ENCODE data around the gene SLC2A13. TPM values are rescaled to one million over a fixed set of nuclear protein-coding genes. Genes with fewer than 3 reads are reported as not detected.

SLC2A13 gene
- total RNA-seq, 1 experiment from 2014 or later: 15.3 TPM

DNA sequence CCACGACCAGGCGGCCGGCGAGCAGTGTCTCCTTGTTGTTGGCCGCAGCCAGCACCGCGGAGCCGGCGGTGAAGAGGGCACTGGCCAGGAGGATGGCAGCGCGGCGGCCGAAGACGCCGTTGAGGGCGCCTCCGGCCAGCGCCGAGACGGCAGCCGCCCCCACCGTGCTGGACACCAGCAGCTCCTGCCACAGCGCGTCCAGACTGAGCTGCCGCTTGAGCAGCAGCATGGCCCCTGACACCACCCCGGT lies 691 bp downstream of the SLC2A13 start:
- H3K9me3 Mint-ChIP-seq: no peaks in the 10 kb centered on the region
- no peak for DNase-seq (ENCODE audit: low spot score)
- H3K4me1 Mint-ChIP-seq: peaks cover 53% of the 10 kb centered on the region
- no peak overlapping the region for H3K27ac Mint-ChIP-seq
- ChIA-PET CTCF (interaction anchor here (2.1 to 5.4 kb wide), 4 partner anchors 11 to 114 kb away, joined by 4 to 48 read pairs (median 6); no protein-coding TSS in a partner anchor), POLR2A (no interaction called here)
- H3K4me3 Mint-ChIP-seq: peak overlapping the region; percentile 74
- peak; percentile 20 for ATAC-seq
- H3K36me3 Mint-ChIP-seq: no peaks in the 10 kb centered on the region
- TF ChIP-seq ATF1 (CRISPR knock-in tag; IDR thresholded peaks at IDR 0.05): no peak
- TF ChIP-seq, protein P1, sequence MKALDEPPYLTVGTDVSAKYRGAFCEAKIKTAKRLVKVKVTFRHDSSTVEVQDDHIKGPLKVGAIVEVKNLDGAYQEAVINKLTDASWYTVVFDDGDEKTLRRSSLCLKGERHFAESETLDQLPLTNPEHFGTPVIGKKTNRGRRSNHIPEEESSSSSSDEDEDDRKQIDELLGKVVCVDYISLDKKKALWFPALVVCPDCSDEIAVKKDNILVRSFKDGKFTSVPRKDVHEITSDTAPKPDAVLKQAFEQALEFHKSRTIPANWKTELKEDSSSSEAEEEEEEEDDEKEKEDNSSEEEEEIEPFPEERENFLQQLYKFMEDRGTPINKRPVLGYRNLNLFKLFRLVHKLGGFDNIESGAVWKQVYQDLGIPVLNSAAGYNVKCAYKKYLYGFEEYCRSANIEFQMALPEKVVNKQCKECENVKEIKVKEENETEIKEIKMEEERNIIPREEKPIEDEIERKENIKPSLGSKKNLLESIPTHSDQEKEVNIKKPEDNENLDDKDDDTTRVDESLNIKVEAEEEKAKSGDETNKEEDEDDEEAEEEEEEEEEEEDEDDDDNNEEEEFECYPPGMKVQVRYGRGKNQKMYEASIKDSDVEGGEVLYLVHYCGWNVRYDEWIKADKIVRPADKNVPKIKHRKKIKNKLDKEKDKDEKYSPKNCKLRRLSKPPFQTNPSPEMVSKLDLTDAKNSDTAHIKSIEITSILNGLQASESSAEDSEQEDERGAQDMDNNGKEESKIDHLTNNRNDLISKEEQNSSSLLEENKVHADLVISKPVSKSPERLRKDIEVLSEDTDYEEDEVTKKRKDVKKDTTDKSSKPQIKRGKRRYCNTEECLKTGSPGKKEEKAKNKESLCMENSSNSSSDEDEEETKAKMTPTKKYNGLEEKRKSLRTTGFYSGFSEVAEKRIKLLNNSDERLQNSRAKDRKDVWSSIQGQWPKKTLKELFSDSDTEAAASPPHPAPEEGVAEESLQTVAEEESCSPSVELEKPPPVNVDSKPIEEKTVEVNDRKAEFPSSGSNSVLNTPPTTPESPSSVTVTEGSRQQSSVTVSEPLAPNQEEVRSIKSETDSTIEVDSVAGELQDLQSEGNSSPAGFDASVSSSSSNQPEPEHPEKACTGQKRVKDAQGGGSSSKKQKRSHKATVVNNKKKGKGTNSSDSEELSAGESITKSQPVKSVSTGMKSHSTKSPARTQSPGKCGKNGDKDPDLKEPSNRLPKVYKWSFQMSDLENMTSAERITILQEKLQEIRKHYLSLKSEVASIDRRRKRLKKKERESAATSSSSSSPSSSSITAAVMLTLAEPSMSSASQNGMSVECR (CRISPR knock-in tag; IDR thresholded peaks at IDR 0.05; ENCODE audit: borderline replicate concordance): peak; percentile 74; the same call in 1 of the 2 replicates
- TF ChIP-seq, protein P2, sequence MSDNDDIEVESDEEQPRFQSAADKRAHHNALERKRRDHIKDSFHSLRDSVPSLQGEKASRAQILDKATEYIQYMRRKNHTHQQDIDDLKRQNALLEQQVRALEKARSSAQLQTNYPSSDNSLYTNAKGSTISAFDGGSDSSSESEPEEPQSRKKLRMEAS (CRISPR knock-in tag; IDR thresholded peaks at IDR 0.05): no peak
- H3K27me3 Mint-ChIP-seq (ENCODE audit: low read depth): peaks cover 11% of the 10 kb centered on the region

DNA sequence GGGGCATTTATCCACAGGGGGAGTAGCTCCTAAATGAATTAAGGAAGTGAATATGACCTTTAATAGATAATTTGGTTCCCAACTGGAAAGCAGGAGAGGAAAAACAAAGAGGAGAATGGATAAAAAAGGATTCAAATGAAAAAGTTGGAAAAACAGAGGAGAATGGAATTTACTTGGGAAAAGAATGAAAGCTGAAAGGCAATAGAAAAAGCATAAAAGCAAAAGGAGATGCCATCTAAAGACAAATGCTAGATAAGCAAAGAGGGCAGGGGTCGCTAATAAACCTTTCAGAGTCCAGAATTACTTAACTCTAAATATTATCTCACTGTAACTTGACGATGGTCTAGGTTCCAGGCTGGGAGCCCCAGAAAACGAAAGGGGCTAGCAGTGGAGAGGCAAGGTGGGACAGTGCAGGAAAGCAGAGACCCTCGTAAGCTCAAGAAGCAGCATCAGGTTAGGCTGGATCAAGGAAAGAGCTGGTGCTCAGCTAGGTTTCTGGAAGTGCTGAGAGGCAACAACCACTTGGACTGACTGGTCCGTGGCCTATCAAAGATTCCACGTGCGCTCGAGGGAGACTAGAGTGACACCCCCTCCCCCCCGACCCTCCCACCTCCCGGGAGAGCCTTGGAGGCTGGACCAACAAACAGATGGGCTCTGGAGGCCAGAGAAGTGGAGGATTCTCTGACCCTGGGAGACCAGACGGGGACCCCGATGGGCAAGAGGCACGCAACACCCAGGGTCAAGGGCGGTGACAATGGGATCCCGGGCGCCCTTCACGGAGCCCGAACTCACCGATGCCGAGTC lies 1.2 kb downstream of the SLC2A13 start:
- ATAC-seq (no peak), DNase-seq (ENCODE audit: low spot score) (no peak)
- H3K9me3 Mint-ChIP-seq: no peaks in the 10 kb centered on the region
- ChIA-PET POLR2A (no interaction called here), CTCF (interaction anchor here (0.7 to 5.4 kb wide), 3 partner anchors 70 to 114 kb away, joined by 3 to 48 read pairs (median 7); no protein-coding TSS in a partner anchor)
- peaks cover 11% of the 10 kb centered on the region for H3K27me3 Mint-ChIP-seq (ENCODE audit: low read depth)
- H3K4me3 Mint-ChIP-seq: peak overlapping the region; percentile 74
- H3K36me3 Mint-ChIP-seq: no peaks in the 10 kb centered on the region
- peaks cover 53% of the 10 kb centered on the region for H3K4me1 Mint-ChIP-seq
- TF ChIP-seq RELA (CRISPR knock-in tag; IDR thresholded peaks at IDR 0.05; ENCODE audit: borderline replicate concordance) (no peak), GTF2I (CRISPR knock-in tag; conservative IDR thresholded peaks at IDR 0.05) (peak; percentile 62; the same call in 1 of the 2 replicates)
- no peak overlapping the region for H3K27ac Mint-ChIP-seq

DNA sequence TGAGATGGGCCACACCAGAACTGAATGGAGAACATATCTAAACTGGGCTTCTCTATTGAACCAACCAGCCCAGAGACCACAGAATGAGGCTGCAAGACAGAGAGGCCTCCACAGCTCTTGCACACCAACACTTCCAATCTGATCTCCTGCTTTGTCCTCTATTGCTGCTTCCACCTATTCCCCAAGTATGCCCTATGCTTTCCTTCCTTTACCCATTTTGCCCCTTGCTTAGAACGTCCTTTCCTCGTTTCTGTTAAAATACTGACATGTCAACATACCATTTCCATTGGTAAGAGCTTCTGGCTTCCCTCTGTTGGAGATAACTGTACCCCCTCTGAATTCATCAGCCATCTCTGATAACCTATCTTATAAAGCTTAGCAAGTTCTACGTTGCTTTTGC lies 2.8 kb downstream of the SLC2A13 start:
- ATAC-seq (no peak), DNase-seq (ENCODE audit: low spot score) (no peak)
- ChIA-PET CTCF (interaction anchor here (0.9 kb wide), 1 partner anchor 92 kb away, joined by 3 read pairs; no protein-coding TSS in a partner anchor), POLR2A (no interaction called here)
- H3K36me3 Mint-ChIP-seq: peaks cover 2% of the 10 kb centered on the region
- no peaks in the 10 kb centered on the region; the same call in 1 of the 2 replicates for H3K9me3 Mint-ChIP-seq
- H3K27me3 Mint-ChIP-seq (ENCODE audit: low read depth): peaks cover 11% of the 10 kb centered on the region
- H3K27ac Mint-ChIP-seq: no peak overlapping the region
- H3K4me1 Mint-ChIP-seq: peaks cover 53% of the 10 kb centered on the region
- peak overlapping the region; percentile 74 for H3K4me3 Mint-ChIP-seq
- TF ChIP-seq ETV6 (CRISPR knock-in tag; IDR thresholded peaks at IDR 0.05) (no peak), EMX1 (CRISPR knock-in tag; IDR thresholded peaks at IDR 0.05) (no peak), HMGA2 (CRISPR knock-in tag; IDR thresholded peaks at IDR 0.05) (no peak), ZNF423 (CRISPR knock-in tag; IDR thresholded peaks at IDR 0.05) (no peak), CREM (CRISPR knock-in tag; IDR thresholded peaks at IDR 0.05) (no peak), ZBTB21 (CRISPR knock-in tag; IDR thresholded peaks at IDR 0.05; ENCODE audit: borderline replicate concordance) (no peak), NR2C2 (CRISPR knock-in tag; IDR thresholded peaks at IDR 0.05) (no peak)
- TF ChIP-seq, protein P3, sequence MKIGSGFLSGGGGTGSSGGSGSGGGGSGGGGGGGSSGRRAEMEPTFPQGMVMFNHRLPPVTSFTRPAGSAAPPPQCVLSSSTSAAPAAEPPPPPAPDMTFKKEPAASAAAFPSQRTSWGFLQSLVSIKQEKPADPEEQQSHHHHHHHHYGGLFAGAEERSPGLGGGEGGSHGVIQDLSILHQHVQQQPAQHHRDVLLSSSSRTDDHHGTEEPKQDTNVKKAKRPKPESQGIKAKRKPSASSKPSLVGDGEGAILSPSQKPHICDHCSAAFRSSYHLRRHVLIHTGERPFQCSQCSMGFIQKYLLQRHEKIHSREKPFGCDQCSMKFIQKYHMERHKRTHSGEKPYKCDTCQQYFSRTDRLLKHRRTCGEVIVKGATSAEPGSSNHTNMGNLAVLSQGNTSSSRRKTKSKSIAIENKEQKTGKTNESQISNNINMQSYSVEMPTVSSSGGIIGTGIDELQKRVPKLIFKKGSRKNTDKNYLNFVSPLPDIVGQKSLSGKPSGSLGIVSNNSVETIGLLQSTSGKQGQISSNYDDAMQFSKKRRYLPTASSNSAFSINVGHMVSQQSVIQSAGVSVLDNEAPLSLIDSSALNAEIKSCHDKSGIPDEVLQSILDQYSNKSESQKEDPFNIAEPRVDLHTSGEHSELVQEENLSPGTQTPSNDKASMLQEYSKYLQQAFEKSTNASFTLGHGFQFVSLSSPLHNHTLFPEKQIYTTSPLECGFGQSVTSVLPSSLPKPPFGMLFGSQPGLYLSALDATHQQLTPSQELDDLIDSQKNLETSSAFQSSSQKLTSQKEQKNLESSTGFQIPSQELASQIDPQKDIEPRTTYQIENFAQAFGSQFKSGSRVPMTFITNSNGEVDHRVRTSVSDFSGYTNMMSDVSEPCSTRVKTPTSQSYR (CRISPR knock-in tag; IDR thresholded peaks at IDR 0.05): no peak
- TF ChIP-seq, protein P4, sequence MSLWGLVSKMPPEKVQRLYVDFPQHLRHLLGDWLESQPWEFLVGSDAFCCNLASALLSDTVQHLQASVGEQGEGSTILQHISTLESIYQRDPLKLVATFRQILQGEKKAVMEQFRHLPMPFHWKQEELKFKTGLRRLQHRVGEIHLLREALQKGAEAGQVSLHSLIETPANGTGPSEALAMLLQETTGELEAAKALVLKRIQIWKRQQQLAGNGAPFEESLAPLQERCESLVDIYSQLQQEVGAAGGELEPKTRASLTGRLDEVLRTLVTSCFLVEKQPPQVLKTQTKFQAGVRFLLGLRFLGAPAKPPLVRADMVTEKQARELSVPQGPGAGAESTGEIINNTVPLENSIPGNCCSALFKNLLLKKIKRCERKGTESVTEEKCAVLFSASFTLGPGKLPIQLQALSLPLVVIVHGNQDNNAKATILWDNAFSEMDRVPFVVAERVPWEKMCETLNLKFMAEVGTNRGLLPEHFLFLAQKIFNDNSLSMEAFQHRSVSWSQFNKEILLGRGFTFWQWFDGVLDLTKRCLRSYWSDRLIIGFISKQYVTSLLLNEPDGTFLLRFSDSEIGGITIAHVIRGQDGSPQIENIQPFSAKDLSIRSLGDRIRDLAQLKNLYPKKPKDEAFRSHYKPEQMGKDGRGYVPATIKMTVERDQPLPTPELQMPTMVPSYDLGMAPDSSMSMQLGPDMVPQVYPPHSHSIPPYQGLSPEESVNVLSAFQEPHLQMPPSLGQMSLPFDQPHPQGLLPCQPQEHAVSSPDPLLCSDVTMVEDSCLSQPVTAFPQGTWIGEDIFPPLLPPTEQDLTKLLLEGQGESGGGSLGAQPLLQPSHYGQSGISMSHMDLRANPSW (CRISPR knock-in tag; conservative IDR thresholded peaks at IDR 0.05; ENCODE audit: low read depth): no peak
- TF ChIP-seq, protein P5, sequence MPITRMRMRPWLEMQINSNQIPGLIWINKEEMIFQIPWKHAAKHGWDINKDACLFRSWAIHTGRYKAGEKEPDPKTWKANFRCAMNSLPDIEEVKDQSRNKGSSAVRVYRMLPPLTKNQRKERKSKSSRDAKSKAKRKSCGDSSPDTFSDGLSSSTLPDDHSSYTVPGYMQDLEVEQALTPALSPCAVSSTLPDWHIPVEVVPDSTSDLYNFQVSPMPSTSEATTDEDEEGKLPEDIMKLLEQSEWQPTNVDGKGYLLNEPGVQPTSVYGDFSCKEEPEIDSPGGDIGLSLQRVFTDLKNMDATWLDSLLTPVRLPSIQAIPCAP (CRISPR knock-in tag; IDR thresholded peaks at IDR 0.05): no peak
- TF ChIP-seq, protein P6, sequence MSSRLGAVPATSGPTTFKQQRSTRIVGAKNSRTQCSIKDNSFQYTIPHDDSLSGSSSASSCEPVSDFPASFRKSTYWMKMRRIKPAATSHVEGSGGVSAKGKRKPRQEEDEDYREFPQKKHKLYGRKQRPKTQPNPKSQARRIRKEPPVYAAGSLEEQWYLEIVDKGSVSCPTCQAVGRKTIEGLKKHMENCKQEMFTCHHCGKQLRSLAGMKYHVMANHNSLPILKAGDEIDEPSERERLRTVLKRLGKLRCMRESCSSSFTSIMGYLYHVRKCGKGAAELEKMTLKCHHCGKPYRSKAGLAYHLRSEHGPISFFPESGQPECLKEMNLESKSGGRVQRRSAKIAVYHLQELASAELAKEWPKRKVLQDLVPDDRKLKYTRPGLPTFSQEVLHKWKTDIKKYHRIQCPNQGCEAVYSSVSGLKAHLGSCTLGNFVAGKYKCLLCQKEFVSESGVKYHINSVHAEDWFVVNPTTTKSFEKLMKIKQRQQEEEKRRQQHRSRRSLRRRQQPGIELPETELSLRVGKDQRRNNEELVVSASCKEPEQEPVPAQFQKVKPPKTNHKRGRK (CRISPR knock-in tag; IDR thresholded peaks at IDR 0.05; ENCODE audit: borderline replicate concordance): no peak
- TF ChIP-seq, protein P7, sequence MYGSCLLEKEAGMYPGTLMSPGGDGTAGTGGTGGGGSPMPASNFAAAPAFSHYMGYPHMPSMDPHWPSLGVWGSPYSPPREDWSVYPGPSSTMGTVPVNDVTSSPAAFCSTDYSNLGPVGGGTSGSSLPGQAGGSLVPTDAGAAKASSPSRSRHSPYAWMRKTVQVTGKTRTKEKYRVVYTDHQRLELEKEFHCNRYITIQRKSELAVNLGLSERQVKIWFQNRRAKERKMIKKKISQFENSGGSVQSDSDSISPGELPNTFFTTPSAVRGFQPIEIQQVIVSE (CRISPR knock-in tag; IDR thresholded peaks at IDR 0.05; ENCODE audit: borderline replicate concordance): no peak
- TF ChIP-seq, protein P2 (CRISPR knock-in tag; IDR thresholded peaks at IDR 0.05): no peak
